GM10266 (cell line): Measurements from ENCODE around the gene ARHGAP30.

Source experiments
- DNase-seq: peaks from one replicate; pipeline ENCODE4 v3.0.0; 2012; ENCODE audit errors: extremely low spot score
- CTCF ChIP-seq: IDR thresholded peaks from 2 replicates; pipeline ENCODE4 v1.5.1; 2012; ENCODE audit warnings: mild to moderate bottlenecking, low read depth; ENCODE audit not compliant: control insufficient read depth, insufficient read depth; ENCODE audit errors: missing control alignments

The ARHGAP30 gene

GRCh38 chr1:161111117-161111516 is 41.4 kb upstream of the ARHGAP30 start:
- DNase-seq: no peak

GRCh38 chr1:161106431-161106830 is 36.7 kb upstream of the ARHGAP30 start:
- TF ChIP-seq CTCF: no peak
- no peak for DNase-seq

More at GRCh38 chr1:161111117-161111516, 41.4 kb upstream of the ARHGAP30 start:
- no peak for TF ChIP-seq CTCF

GRCh38 chr1:161100556-161100955 is 30.9 kb upstream of the ARHGAP30 start:
- no peak for DNase-seq
- no peak for TF ChIP-seq CTCF

- no peak for TF ChIP-seq CTCF
- no peak for DNase-seq
These were observed 29.6 kb upstream of the ARHGAP30 start for GRCh38 chr1:161099090-161099802.

- peak; percentile 96 for DNase-seq
- TF ChIP-seq CTCF: no peak
These were observed 28.7 kb upstream of the ARHGAP30 start, which contains the start of gene KLHDC9 for GRCh38 chr1:161098210-161099068. KLHDC9 (plus strand) TSS chr1:161098361; CDS start chr1:161098536, 175 bp downstream.

- TF ChIP-seq CTCF: no peak
- DNase-seq: no peak
These were observed 26.8 kb upstream of the ARHGAP30 start for GRCh38 chr1:161096530-161096929.
